GM18909 (cell line): ENCODE results near the gene SYDE2.

Experiments used
- ATAC-seq: cut with Tn5 transposase; IDR thresholded peaks from one replicate; pipeline ENCODE4 v1.9.1; 2021; ENCODE audit warnings: mild to moderate bottlenecking; ENCODE audit not compliant: unreplicated experiment, poor library complexity

SYDE2 gene

DNA sequence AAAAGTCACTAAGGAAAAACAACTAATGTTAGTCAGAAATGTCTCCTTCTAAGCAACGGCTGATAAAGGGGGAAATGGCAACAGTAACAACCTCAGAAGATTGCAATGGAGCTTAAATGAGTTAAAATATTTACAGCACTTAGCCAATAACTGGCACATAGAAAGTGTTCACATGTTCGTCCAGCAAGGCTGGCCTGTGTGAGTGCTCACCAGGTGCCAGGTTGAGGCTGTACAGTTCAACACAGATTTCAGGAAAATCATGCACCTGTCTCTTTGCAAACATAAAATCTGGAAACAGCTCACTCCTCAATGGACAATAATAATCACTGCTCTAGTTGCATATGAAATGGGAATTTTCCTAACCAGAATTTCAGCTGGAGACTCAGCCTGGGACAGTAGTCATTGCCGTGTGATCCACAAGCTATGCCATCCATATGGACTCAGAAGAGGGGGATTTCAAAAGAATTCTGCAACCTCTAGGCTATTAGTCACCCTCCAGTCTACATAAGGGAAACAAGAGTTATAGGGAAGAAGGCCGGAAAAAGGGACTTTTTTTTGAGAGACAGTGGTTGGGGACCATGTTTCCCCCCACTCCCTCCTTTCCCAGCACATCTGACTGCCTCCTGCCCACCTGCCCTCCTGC, 68.6 kb downstream of the SYDE2 start:
- no peak for ATAC-seq

- no peak for ATAC-seq
These were observed 72.5 kb downstream of the SYDE2 start for GRCh38 chr1:85128316-85128715.

DNA sequence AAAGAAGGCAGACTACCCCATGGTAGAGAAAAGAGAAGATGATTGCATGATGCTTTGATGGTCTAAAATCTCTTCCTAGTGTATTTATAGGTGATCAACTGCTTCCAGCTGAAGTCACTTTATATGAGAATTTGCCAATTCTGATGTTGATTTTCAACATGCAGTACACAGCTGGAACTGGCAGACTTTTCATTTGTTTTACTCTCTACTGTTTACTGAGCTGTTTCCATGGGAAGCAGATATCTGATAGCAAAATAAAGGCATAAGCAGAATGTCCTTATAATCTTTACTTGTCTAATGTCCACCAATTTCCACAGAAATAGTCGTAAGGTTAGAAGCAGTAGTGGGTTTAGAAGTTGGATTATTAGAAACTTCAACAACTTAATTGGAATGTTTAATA, 74.9 kb downstream of the SYDE2 start:
- ATAC-seq, result no peak

DNA sequence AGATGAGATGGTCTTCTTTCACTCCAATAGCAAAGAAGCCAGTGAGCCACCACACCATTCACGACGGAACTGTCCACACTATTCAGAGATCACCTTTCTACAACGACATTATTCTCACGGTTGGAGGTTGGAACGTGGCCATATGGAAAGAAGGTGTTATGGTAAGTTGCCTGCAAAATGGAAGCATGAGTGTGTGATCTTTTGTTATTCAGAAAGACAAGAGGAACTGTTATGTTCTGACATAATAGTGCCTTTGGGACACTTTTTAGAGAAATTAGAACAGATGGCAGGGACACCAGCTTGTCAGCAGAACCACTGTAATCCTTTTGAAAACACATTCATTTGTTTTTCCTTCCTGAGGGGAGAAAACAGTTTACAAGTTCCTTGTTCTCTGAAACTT, 76.7 kb downstream of the SYDE2 start:
- no peak for ATAC-seq

- no peak for ATAC-seq
These were observed 78.6 kb downstream of the SYDE2 start for GRCh38 chr1:85122169-85122568.

DNA sequence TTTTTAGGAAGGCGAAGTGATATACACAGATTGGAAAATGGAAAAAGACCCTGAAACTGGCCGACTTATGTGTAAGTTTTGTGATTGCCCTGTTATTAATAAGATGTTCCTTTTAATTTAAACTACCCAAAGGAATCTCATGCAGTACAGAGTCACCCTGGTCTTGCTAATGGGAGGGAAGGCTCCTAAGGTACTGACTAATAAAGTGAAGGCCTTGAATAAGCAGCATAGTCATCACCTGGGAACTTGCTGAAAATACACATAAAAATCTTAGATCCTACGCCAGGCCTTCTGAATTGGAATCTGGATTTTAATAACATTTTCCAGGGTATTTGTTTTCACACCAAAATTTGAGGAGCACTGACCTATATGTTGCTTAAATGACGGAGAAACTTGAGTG, 79.1 kb downstream of the SYDE2 start:
- ATAC-seq, result no peak

DNA sequence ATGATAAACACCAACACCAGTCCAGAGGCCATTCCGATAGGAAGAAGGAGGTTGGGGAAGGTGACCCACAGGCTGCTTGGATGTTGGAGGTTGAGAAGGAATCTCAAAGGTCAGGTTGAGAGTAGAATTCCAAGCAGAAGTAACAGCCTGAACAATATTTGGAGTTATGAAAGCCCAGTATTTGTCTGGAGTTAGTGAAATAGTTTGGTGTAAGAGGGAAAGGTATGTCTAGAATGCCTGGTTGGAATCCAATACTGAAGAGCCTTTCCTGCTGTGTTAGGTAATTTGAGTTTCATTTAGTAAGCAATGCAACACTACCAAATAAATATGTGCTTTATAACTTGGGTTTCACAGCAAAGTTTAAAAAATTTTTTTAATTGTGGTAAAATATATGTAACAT, 82.1 kb downstream of the SYDE2 start:
- ATAC-seq, result no peak

DNA sequence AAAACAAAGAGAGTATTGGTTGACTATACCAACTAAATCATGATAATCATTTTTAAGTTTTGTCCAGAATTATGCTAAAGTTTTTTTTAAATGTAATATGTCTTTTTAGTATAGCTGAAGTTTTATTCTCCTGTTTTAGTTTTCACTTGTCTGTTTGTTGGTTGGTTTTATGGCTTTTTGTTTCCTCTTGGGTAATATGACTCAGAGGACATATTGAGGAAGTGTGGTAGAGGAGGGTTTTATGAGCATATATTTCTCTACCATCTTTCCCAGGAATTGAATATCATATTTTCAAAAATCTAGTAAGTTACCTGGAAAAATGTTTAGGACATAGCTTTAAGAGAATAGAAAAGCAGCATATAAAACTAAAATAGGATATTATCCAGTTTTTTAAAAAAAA, 84.0 kb downstream of the SYDE2 start:
- no peak for ATAC-seq

- ATAC-seq, result no peak
These were observed 84.9 kb downstream of the SYDE2 start for GRCh38 chr1:85115933-85116332.

- no peak for ATAC-seq
These were observed 89.1 kb downstream of the SYDE2 start for GRCh38 chr1:85111695-85112094.

- ATAC-seq, result peak; percentile 79
These were observed 91.3 kb downstream of the SYDE2 start for GRCh38 chr1:85109475-85109874.
